Measurements from ENCODE around the gene KCNG3. TPM values are rescaled to one million over a fixed set of nuclear protein-coding genes. Genes with fewer than 3 reads are reported as not detected.
"Not testable (repeated sequence)": the region's sequence is repeated elsewhere in the genome, so short reads cannot be mapped to it uniquely, and the experiment has no call there.

Gene KCNG3
- total RNA-seq, 1 donor from 2014 or later = 5.4 TPM

GRCh38 chr2:42443718-42444399, 49.9 kb downstream of the KCNG3 start:
- ATAC-seq (no peak), DNase-seq (ENCODE audit: low spot score) (no peak)
- intact Hi-C loops (cut with DNase I) = no loop called here

- ATAC-seq = no peak
- intact Hi-C loops (cut with DNase I) = no loop called here
Observed at GRCh38 chr2:42442774-42443173, 51.0 kb downstream of the KCNG3 start.

GRCh38 chr2:42438685-42439084, 55.1 kb downstream of the KCNG3 start:
- no peak for DNase-seq (ENCODE audit: low spot score)
- ATAC-seq = no peak
- intact Hi-C loops (cut with DNase I) = no loop called here

More at GRCh38 chr2:42442774-42443173, 51.0 kb downstream of the KCNG3 start:
- DNase-seq (ENCODE audit: low spot score) = no peak

- no peak for ATAC-seq
- DNase-seq (ENCODE audit: low spot score) = no peak
- intact Hi-C loops (cut with DNase I) = no loop called here
Observed at GRCh38 chr2:42436370-42436769, 57.4 kb downstream of the KCNG3 start.

GRCh38 chr2:42435628-42436027, 58.2 kb downstream of the KCNG3 start:
- DNase-seq (ENCODE audit: low spot score) (no peak), ATAC-seq (no peak)
- intact Hi-C loops (cut with DNase I) = no loop called here

GRCh38 chr2:42430188-42430587, 63.6 kb downstream of the KCNG3 start:
- no peak for ATAC-seq
- DNase-seq (ENCODE audit: low spot score) = no peak
- intact Hi-C loops (cut with DNase I) = no loop called here

- DNase-seq (ENCODE audit: low spot score) (no peak), ATAC-seq (no peak)
- intact Hi-C loops (cut with DNase I) = no loop called here
Observed at GRCh38 chr2:42429352-42429751, 64.4 kb downstream of the KCNG3 start.

GRCh38 chr2:42425697-42426096, 68.1 kb downstream of the KCNG3 start:
- intact Hi-C loops (cut with DNase I) = no loop called here
- no peak for ATAC-seq
- no peak for DNase-seq (ENCODE audit: low spot score)

- ATAC-seq (peak; percentile 71), DNase-seq (ENCODE audit: low spot score) (no peak)
- intact Hi-C loops (cut with DNase I) = no loop called here
Observed at GRCh38 chr2:42424033-42424432, 69.7 kb downstream of the KCNG3 start.

GRCh38 chr2:42421601-42422239, 72.1 kb downstream of the KCNG3 start:
- DNase-seq (ENCODE audit: low spot score) (no peak), ATAC-seq (no peak)
- intact Hi-C loops (cut with DNase I) = no loop called here

GRCh38 chr2:42421157-42421485, 72.7 kb downstream of the KCNG3 start:
- intact Hi-C loops (cut with DNase I) = no loop called here
- no peak for ATAC-seq
- no peak for DNase-seq (ENCODE audit: low spot score)

GRCh38 chr2:42414648-42415047, 79.1 kb downstream of the KCNG3 start:
- DNase-seq (ENCODE audit: low spot score) (no peak), ATAC-seq (no peak)
- intact Hi-C loops (cut with DNase I) = no loop called here

GRCh38 chr2:42414158-42414557, 79.6 kb downstream of the KCNG3 start:
- DNase-seq (ENCODE audit: low spot score) (no peak), ATAC-seq (no peak)
- intact Hi-C loops (cut with DNase I) = no loop called here

- ATAC-seq = no peak
- intact Hi-C loops (cut with DNase I) = no loop called here
Observed at GRCh38 chr2:42410742-42411514, 82.9 kb downstream of the KCNG3 start.

GRCh38 chr2:42408009-42408408, 85.8 kb downstream of the KCNG3 start:
- no peak for ATAC-seq
- intact Hi-C loops (cut with DNase I) = no loop called here
- DNase-seq (ENCODE audit: low spot score) = no peak

More at GRCh38 chr2:42410742-42411514, 82.9 kb downstream of the KCNG3 start:
- no peak for DNase-seq (ENCODE audit: low spot score)

- intact Hi-C loops (cut with DNase I) = no loop called here
- ATAC-seq = no peak
- DNase-seq (ENCODE audit: low spot score) = no peak
Observed at GRCh38 chr2:42407476-42407875, 86.3 kb downstream of the KCNG3 start.

GRCh38 chr2:42404676-42405075, 89.1 kb downstream of the KCNG3 start:
- ATAC-seq (no peak), DNase-seq (ENCODE audit: low spot score) (no peak)
- intact Hi-C loops (cut with DNase I) = no loop called here

GRCh38 chr2:42401773-42402172, 92.0 kb downstream of the KCNG3 start:
- no peak for ATAC-seq
- no peak for DNase-seq (ENCODE audit: low spot score)
- intact Hi-C loops (cut with DNase I) = no loop called here

- ATAC-seq; DNase-seq (ENCODE audit: low spot score); intact Hi-C loops (cut with DNase I): not testable (repeated sequence)
Observed at GRCh38 chr2:42398052-42398451, 95.7 kb downstream of the KCNG3 start.

GRCh38 chr2:42393320-42393719, 100.5 kb downstream of the KCNG3 start:
- ATAC-seq; DNase-seq (ENCODE audit: low spot score); intact Hi-C loops (cut with DNase I): not testable (repeated sequence)

All from sciatic nerve (tissue), 2 donors.